Neural cell (in vitro differentiated cells): Measurements from ENCODE around the gene ADGRG6.

ENCODE experiments used
- EP300 ChIP-seq: fragments of 450-650 bp; conservative IDR thresholded peaks from 2 replicates; pipeline ENCODE4 v1.6.1; 2014; ENCODE audit warnings: antibody characterized with exemption, mild to moderate bottlenecking, moderate library complexity; ENCODE audit not compliant: poor library complexity, severe bottlenecking
- EZH2 ChIP-seq: fragments of 200-600, 300-800 bp; shearing (Covaris generic), sonication (generic); IDR thresholded peaks from 2 replicates; pipeline ENCODE4 v1.6.1; 2014; ENCODE audit warnings: antibody characterized with exemption, low read length, borderline replicate concordance, mild to moderate bottlenecking; ENCODE audit not compliant: insufficient read depth, poor library complexity, severe bottlenecking
- MXI1 ChIP-seq: fragments of 450-650 bp; conservative IDR thresholded peaks from 2 replicates; pipeline ENCODE4 v1.6.1; 2014; ENCODE audit warnings: antibody characterized with exemption, mild to moderate bottlenecking; ENCODE audit not compliant: poor library complexity, severe bottlenecking
- POLR2AphosphoS5 ChIP-seq: IDR thresholded peaks from 2 replicates; pipeline ENCODE4 v1.6.1; 2012
- RAD21 ChIP-seq: fragments of 450-650 bp; conservative IDR thresholded peaks from 2 replicates; pipeline ENCODE4 v1.6.1; 2014; ENCODE audit warnings: antibody characterized with exemption, mild to moderate bottlenecking, moderate library complexity
- TAF1 ChIP-seq: IDR thresholded peaks from 2 replicates; pipeline ENCODE4 v1.6.1; 2012; ENCODE audit warnings: low read depth
- TF ChIP-seq, protein P1 (sequence below): IDR thresholded peaks from 2 replicates; pipeline ENCODE4 v1.6.1; 2012; ENCODE audit warnings: borderline replicate concordance
- TF ChIP-seq, protein P2 (sequence below): fragments of 450-650 bp; IDR thresholded peaks from 2 replicates; pipeline ENCODE4 v1.5.1; 2014; ENCODE audit warnings: antibody characterized with exemption, mild to moderate bottlenecking, moderate library complexity; ENCODE audit not compliant: poor library complexity, severe bottlenecking

GRCh38 chr6:142412658-142413057 is 110.9 kb downstream of the ADGRG6 start:
- no peak for TF ChIP-seq EP300
- no peak for TF ChIP-seq EZH2
- TF ChIP-seq, protein P1, sequence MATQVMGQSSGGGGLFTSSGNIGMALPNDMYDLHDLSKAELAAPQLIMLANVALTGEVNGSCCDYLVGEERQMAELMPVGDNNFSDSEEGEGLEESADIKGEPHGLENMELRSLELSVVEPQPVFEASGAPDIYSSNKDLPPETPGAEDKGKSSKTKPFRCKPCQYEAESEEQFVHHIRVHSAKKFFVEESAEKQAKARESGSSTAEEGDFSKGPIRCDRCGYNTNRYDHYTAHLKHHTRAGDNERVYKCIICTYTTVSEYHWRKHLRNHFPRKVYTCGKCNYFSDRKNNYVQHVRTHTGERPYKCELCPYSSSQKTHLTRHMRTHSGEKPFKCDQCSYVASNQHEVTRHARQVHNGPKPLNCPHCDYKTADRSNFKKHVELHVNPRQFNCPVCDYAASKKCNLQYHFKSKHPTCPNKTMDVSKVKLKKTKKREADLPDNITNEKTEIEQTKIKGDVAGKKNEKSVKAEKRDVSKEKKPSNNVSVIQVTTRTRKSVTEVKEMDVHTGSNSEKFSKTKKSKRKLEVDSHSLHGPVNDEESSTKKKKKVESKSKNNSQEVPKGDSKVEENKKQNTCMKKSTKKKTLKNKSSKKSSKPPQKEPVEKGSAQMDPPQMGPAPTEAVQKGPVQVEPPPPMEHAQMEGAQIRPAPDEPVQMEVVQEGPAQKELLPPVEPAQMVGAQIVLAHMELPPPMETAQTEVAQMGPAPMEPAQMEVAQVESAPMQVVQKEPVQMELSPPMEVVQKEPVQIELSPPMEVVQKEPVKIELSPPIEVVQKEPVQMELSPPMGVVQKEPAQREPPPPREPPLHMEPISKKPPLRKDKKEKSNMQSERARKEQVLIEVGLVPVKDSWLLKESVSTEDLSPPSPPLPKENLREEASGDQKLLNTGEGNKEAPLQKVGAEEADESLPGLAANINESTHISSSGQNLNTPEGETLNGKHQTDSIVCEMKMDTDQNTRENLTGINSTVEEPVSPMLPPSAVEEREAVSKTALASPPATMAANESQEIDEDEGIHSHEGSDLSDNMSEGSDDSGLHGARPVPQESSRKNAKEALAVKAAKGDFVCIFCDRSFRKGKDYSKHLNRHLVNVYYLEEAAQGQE = no peak
- TF ChIP-seq, protein P2, sequence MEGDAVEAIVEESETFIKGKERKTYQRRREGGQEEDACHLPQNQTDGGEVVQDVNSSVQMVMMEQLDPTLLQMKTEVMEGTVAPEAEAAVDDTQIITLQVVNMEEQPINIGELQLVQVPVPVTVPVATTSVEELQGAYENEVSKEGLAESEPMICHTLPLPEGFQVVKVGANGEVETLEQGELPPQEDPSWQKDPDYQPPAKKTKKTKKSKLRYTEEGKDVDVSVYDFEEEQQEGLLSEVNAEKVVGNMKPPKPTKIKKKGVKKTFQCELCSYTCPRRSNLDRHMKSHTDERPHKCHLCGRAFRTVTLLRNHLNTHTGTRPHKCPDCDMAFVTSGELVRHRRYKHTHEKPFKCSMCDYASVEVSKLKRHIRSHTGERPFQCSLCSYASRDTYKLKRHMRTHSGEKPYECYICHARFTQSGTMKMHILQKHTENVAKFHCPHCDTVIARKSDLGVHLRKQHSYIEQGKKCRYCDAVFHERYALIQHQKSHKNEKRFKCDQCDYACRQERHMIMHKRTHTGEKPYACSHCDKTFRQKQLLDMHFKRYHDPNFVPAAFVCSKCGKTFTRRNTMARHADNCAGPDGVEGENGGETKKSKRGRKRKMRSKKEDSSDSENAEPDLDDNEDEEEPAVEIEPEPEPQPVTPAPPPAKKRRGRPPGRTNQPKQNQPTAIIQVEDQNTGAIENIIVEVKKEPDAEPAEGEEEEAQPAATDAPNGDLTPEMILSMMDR = no peak
- TF ChIP-seq POLR2AphosphoS5 = no peak
- no peak for TF ChIP-seq MXI1
- TF ChIP-seq RAD21 = no peak
- no peak for TF ChIP-seq TAF1
